ENCODE data around the gene MYH14.

Gene MYH14

GRCh38 chr19:50290775-50291174, 87.4 kb downstream of the MYH14 start:
- no peak for DNase-seq (ENCODE audit: low read depth in 3 of 3)

- no peak for DNase-seq (ENCODE audit: low read depth in 3 of 3)
These were observed 88.9 kb downstream of the MYH14 start for GRCh38 chr19:50292216-50292827.

GRCh38 chr19:50293263-50294004, 90.0 kb downstream of the MYH14 start:
- DNase-seq (ENCODE audit: low read depth in 3 of 3) = no peak

GRCh38 chr19:50300051-50300450, 96.6 kb downstream of the MYH14 start:
- DNase-seq (ENCODE audit: low read depth in 3 of 3) = no peak

GRCh38 chr19:50300814-50301606, 97.6 kb downstream of the MYH14 start:
- no peak for DNase-seq (ENCODE audit: low read depth in 3 of 3)

GRCh38 chr19:50301607-50301971, 98.2 kb downstream of the MYH14 start:
- no peak for DNase-seq (ENCODE audit: low read depth in 3 of 3)

- DNase-seq (ENCODE audit: low read depth in 3 of 3) = no peak
These were observed 100.1 kb downstream of the MYH14 start for GRCh38 chr19:50303558-50303957.

- no peak for DNase-seq (ENCODE audit: low read depth in 3 of 3)
These were observed 105.6 kb downstream of the MYH14 start for GRCh38 chr19:50308991-50309390.

GRCh38 chr19:50309396-50310125, 106.1 kb downstream of the MYH14 start:
- DNase-seq (ENCODE audit: low read depth in 3 of 3) = no peak

- no peak for DNase-seq (ENCODE audit: low read depth in 3 of 3)
These were observed 107.5 kb downstream of the MYH14 start for GRCh38 chr19:50310759-50311465.

- DNase-seq (ENCODE audit: low read depth in 3 of 3) = no peak
These were observed 108.6 kb downstream of the MYH14 start for GRCh38 chr19:50311723-50312635.

- no peak for DNase-seq (ENCODE audit: low read depth in 3 of 3)
These were observed 109.8 kb downstream of the MYH14 start for GRCh38 chr19:50312967-50313811.

GRCh38 chr19:50313812-50314536, 110.6 kb downstream of the MYH14 start:
- no peak for DNase-seq (ENCODE audit: low read depth in 3 of 3)

- DNase-seq (ENCODE audit: low read depth in 3 of 3) = no peak
These were observed 111.6 kb downstream of the MYH14 start for GRCh38 chr19:50314724-50315708.

GRCh38 chr19:50315773-50316448, 112.5 kb downstream of the MYH14 start:
- no peak for DNase-seq (ENCODE audit: low read depth in 3 of 3)

GRCh38 chr19:50317115-50317514, 113.7 kb downstream of the MYH14 start:
- DNase-seq (ENCODE audit: low read depth in 3 of 3) = no peak

- DNase-seq (ENCODE audit: low read depth in 3 of 3) = no peak
These were observed 115.0 kb downstream of the MYH14 start for GRCh38 chr19:50318438-50318837.
